ENCODE data around the gene SYT12.

The SYT12 gene

GRCh38 chr11:67027483-67027930, 4.6 kb downstream of the SYT12 start:
- no peak for TF ChIP-seq POLR2A (IDR thresholded peaks at IDR 0.05; ENCODE audit: low read length)
- no peak for TF ChIP-seq GATA1 (IDR thresholded peaks at IDR 0.05; ENCODE audit: low read depth, low read length)
- DNase-seq: no peak

GRCh38 chr11:67027943-67028542, 5.1 kb downstream of the SYT12 start:
- no peak for TF ChIP-seq GATA1 (IDR thresholded peaks at IDR 0.05; ENCODE audit: low read depth, low read length)
- no peak for TF ChIP-seq POLR2A (IDR thresholded peaks at IDR 0.05; ENCODE audit: low read length)
- DNase-seq: no peak

GRCh38 chr11:67029146-67029545, 6.2 kb downstream of the SYT12 start:
- DNase-seq: no peak
- no peak for TF ChIP-seq GATA1 (IDR thresholded peaks at IDR 0.05; ENCODE audit: low read depth, low read length)
- TF ChIP-seq POLR2A (IDR thresholded peaks at IDR 0.05; ENCODE audit: low read length): no peak

GRCh38 chr11:67030976-67031375, 8.0 kb downstream of the SYT12 start:
- no peak for TF ChIP-seq POLR2A (IDR thresholded peaks at IDR 0.05; ENCODE audit: low read length)
- DNase-seq: no peak

GRCh38 chr11:67031791-67032561, 9.0 kb downstream of the SYT12 start:
- TF ChIP-seq POLR2A (IDR thresholded peaks at IDR 0.05; ENCODE audit: low read length): no peak
- no peak for TF ChIP-seq GATA1 (IDR thresholded peaks at IDR 0.05; ENCODE audit: low read depth, low read length)
- DNase-seq: no peak

- DNase-seq: no peak
- no peak for TF ChIP-seq POLR2A (IDR thresholded peaks at IDR 0.05; ENCODE audit: low read length)
- no peak for TF ChIP-seq GATA1 (IDR thresholded peaks at IDR 0.05; ENCODE audit: low read depth, low read length)
Observed at GRCh38 chr11:67032830-67033551, 10.1 kb downstream of the SYT12 start.

- TF ChIP-seq GATA1 (IDR thresholded peaks at IDR 0.05; ENCODE audit: low read depth, low read length) (no peak), POLR2A (IDR thresholded peaks at IDR 0.05; ENCODE audit: low read length) (no peak)
- no peak for DNase-seq
Observed at GRCh38 chr11:67033661-67034166, 10.8 kb downstream of the SYT12 start.

- no peak for DNase-seq
- TF ChIP-seq POLR2A (IDR thresholded peaks at IDR 0.05; ENCODE audit: low read length) (no peak), GATA1 (IDR thresholded peaks at IDR 0.05; ENCODE audit: low read depth, low read length) (no peak)
Observed at GRCh38 chr11:67034350-67034749, 11.4 kb downstream of the SYT12 start.

- TF ChIP-seq GATA1 (IDR thresholded peaks at IDR 0.05; ENCODE audit: low read depth, low read length) (no peak), POLR2A (IDR thresholded peaks at IDR 0.05; ENCODE audit: low read length) (no peak)
- DNase-seq: no peak
Observed at GRCh38 chr11:67040147-67040546, 17.2 kb downstream of the SYT12 start.

GRCh38 chr11:67041602-67042001, 18.7 kb downstream of the SYT12 start:
- TF ChIP-seq GATA1 (IDR thresholded peaks at IDR 0.05; ENCODE audit: low read depth, low read length): no peak
- no peak for TF ChIP-seq POLR2A (IDR thresholded peaks at IDR 0.05; ENCODE audit: low read length)
- DNase-seq: no peak

GRCh38 chr11:67043572-67044349, 20.8 kb downstream of the SYT12 start:
- no peak for DNase-seq
- TF ChIP-seq GATA1 (IDR thresholded peaks at IDR 0.05; ENCODE audit: low read depth, low read length) (no peak), POLR2A (IDR thresholded peaks at IDR 0.05; ENCODE audit: low read length) (no peak)

- no peak for TF ChIP-seq POLR2A (IDR thresholded peaks at IDR 0.05; ENCODE audit: low read length)
- no peak for DNase-seq
Observed at GRCh38 chr11:67044496-67044895, 21.6 kb downstream of the SYT12 start.

- TF ChIP-seq POLR2A (IDR thresholded peaks at IDR 0.05; ENCODE audit: low read length): no peak
- no peak for TF ChIP-seq GATA1 (IDR thresholded peaks at IDR 0.05; ENCODE audit: low read depth, low read length)
- DNase-seq: no peak
Observed at GRCh38 chr11:67045314-67045713, 22.4 kb downstream of the SYT12 start.
